HEK293 (cell line): Measurements from ENCODE around the gene RAC3.

Experiments used
- CTCF ChIA-PET: fragments of 350-600 bp; formaldehyde crosslinking; extraction: SDS; loops from one replicate; lab custom pipeline; 2021; ENCODE audit warnings: antibody characterized with exemption; lab: Yijun Ruan, JAX
- POLR2A ChIA-PET: fragments of 300-600 bp; formaldehyde crosslinking; extraction: SDS; loops from one replicate; lab custom pipeline; 2020; ENCODE audit warnings: antibody characterized with exemption, inconsistent platforms; lab: Yijun Ruan, JAX
- H3K27ac ChIP-seq: fragments of 200-500 bp; sonication (Bioruptor generic); 2 replicates; pipeline ENCODE4 v1.5.1; 2014; ENCODE audit warnings: low read depth, low read length, control low read depth, inconsistent platforms; ENCODE audit errors: extremely low read depth
- H3K36me3 ChIP-seq, 2 experiments: fragments of 200-500 bp in 1 of 2; sonication (Bioruptor generic) in 1 of 2; 1 replicate in 1 of 2; 2 replicates in 1 of 2; pipeline ENCODE4 v1.5.1; 2014 to 2017; ENCODE audit warnings: inconsistent platforms in 2 of 2, low read length in 2 of 2; ENCODE audit not compliant: control insufficient read depth in 2 of 2, insufficient read depth in 1 of 2
- H3K4me1 ChIP-seq: fragments of 200-500 bp; sonication (Bioruptor generic); 2 replicates; pipeline ENCODE4 v1.5.1; 2014; ENCODE audit warnings: mild to moderate bottlenecking, low read length, inconsistent platforms; ENCODE audit not compliant: control insufficient read depth, insufficient read depth
- H3K4me3 ChIP-seq: 2 replicates; pipeline ENCODE4 v1.5.1; 2011; ENCODE audit warnings: low read depth, mild to moderate bottlenecking, control low read depth, low read length, moderate library complexity
- H3K9me3 ChIP-seq: fragments of 200-500 bp; sonication (Bioruptor generic); 2 replicates; pipeline ENCODE4 v1.5.1; 2014; ENCODE audit warnings: low read depth, low read length, inconsistent platforms; ENCODE audit not compliant: control insufficient read depth, insufficient read depth
- BCL11B ChIP-seq: fragments of 450-650 bp; formaldehyde crosslinking; IDR thresholded peaks from 2 replicates; pipeline ENCODE4 v1.5.1; 2016; ENCODE audit warnings: low read depth, missing biosample characterization, missing genetic modification characterization
- EGR2 ChIP-seq: fragments of 450-650 bp; formaldehyde crosslinking; IDR thresholded peaks from 2 replicates; pipeline ENCODE4 v1.5.1; 2016; ENCODE audit warnings: low read depth, missing biosample characterization, missing genetic modification characterization
- FEZF1 ChIP-seq: fragments of 450-650 bp; formaldehyde crosslinking; IDR thresholded peaks from 2 replicates; pipeline ENCODE4 v1.5.1; 2016; ENCODE audit warnings: missing biosample characterization, missing genetic modification characterization
- GLI2 ChIP-seq: fragments of 450-650 bp; formaldehyde crosslinking; IDR thresholded peaks from 2 replicates; pipeline ENCODE4; 2017; ENCODE audit warnings: missing biosample characterization, missing genetic modification characterization, low read depth, borderline replicate concordance
- MYNN ChIP-seq: fragments of 450-650 bp; formaldehyde crosslinking; IDR thresholded peaks from 2 replicates; pipeline ENCODE4 v1.5.1; 2016; ENCODE audit warnings: missing biosample characterization, missing genetic modification characterization, borderline replicate concordance
- OSR2 ChIP-seq: fragments of 450-650 bp; formaldehyde crosslinking; IDR thresholded peaks from 2 replicates; pipeline ENCODE4 v1.5.1; 2016; ENCODE audit warnings: missing biosample characterization, missing genetic modification characterization
- SP3 ChIP-seq: fragments of 450-650 bp; formaldehyde crosslinking; IDR thresholded peaks from 2 replicates; pipeline ENCODE4 v1.5.1; 2016; ENCODE audit warnings: missing biosample characterization, missing genetic modification characterization
- WT1 ChIP-seq: fragments of 450-650 bp; formaldehyde crosslinking; IDR thresholded peaks from 2 replicates; pipeline ENCODE4 v1.5.1; 2016; ENCODE audit warnings: missing biosample characterization, missing genetic modification characterization
- YY2 ChIP-seq: fragments of 450-650 bp; formaldehyde crosslinking; IDR thresholded peaks from 2 replicates; pipeline ENCODE4 v1.5.1; 2016; ENCODE audit warnings: missing biosample characterization, missing genetic modification characterization
- ZBTB1 ChIP-seq: fragments of 450-650 bp; formaldehyde crosslinking; IDR thresholded peaks from 2 replicates; pipeline ENCODE4 v1.5.1; 2016; ENCODE audit warnings: missing biosample characterization, missing genetic modification characterization
- ZFHX2 ChIP-seq: fragments of 450-650 bp; formaldehyde crosslinking; conservative IDR thresholded peaks from 2 replicates; pipeline ENCODE4 v1.5.1; 2016; ENCODE audit warnings: missing biosample characterization, missing genetic modification characterization
- ZNF133 ChIP-seq: fragments of 450-650 bp; formaldehyde crosslinking; IDR thresholded peaks from 2 replicates; pipeline ENCODE4 v1.5.1; 2016; ENCODE audit warnings: missing biosample characterization, missing genetic modification characterization
- ZNF146 ChIP-seq: fragments of 450-650 bp; formaldehyde crosslinking; IDR thresholded peaks from 2 replicates; pipeline ENCODE4 v1.5.1; 2016; ENCODE audit warnings: missing biosample characterization, missing genetic modification characterization
- ZNF350 ChIP-seq: fragments of 450-650 bp; formaldehyde crosslinking; IDR thresholded peaks from 2 replicates; pipeline ENCODE4 v1.5.0; 2017; ENCODE audit warnings: missing biosample characterization, mild to moderate bottlenecking, missing genetic modification characterization
- ZNF416 ChIP-seq: fragments of 450-650 bp; formaldehyde crosslinking; IDR thresholded peaks from 2 replicates; pipeline ENCODE4 v1.5.1; 2016; ENCODE audit warnings: missing biosample characterization, missing genetic modification characterization
- ZNF514 ChIP-seq: fragments of 450-650 bp; formaldehyde crosslinking; IDR thresholded peaks from 2 replicates; pipeline ENCODE4 v1.5.1; 2016; ENCODE audit warnings: missing biosample characterization, missing genetic modification characterization
- ZNF548 ChIP-seq: fragments of 450-650 bp; formaldehyde crosslinking; IDR thresholded peaks from 2 replicates; pipeline ENCODE4 v1.5.1; 2016; ENCODE audit warnings: missing biosample characterization, missing genetic modification characterization
- ZNF558 ChIP-seq: fragments of 450-650 bp; formaldehyde crosslinking; IDR thresholded peaks from 2 replicates; pipeline ENCODE4 v1.5.1; 2016; ENCODE audit warnings: missing biosample characterization, missing genetic modification characterization
- ZNF626 ChIP-seq: fragments of 450-650 bp; sonication (Bioruptor Pico); formaldehyde crosslinking; IDR thresholded peaks from 2 replicates; pipeline ENCODE4 v1.5.1; 2018; ENCODE audit warnings: missing biosample characterization, missing genetic modification characterization, inconsistent platforms
- ZNF629 ChIP-seq: fragments of 450-650 bp; formaldehyde crosslinking; IDR thresholded peaks from 2 replicates; pipeline ENCODE4 v1.5.1; 2017; ENCODE audit warnings: missing biosample characterization, missing genetic modification characterization
- ZNF677 ChIP-seq: fragments of 450-650 bp; IDR thresholded peaks from 2 replicates; pipeline ENCODE4 v1.5.0; 2018; ENCODE audit warnings: missing biosample characterization, mild to moderate bottlenecking, missing genetic modification characterization, moderate library complexity
- ZNF76 ChIP-seq: fragments of 450-650 bp; formaldehyde crosslinking; IDR thresholded peaks from 2 replicates; pipeline ENCODE4; 2016; ENCODE audit warnings: low read depth, missing biosample characterization, missing genetic modification characterization, borderline replicate concordance
- ZNF792 ChIP-seq: fragments of 450-650 bp; formaldehyde crosslinking; IDR thresholded peaks from 2 replicates; pipeline ENCODE4 v1.5.1; 2016; ENCODE audit warnings: missing biosample characterization, missing genetic modification characterization
- ZSCAN30 ChIP-seq: fragments of 450-650 bp; IDR thresholded peaks from 2 replicates; pipeline ENCODE4 v1.5.1; 2018; ENCODE audit warnings: missing biosample characterization, mild to moderate bottlenecking, missing genetic modification characterization, moderate library complexity
- TF ChIP-seq, protein P1 (sequence below): fragments of 450-650 bp; formaldehyde crosslinking; IDR thresholded peaks from 2 replicates; pipeline ENCODE4 v1.5.1; 2016; ENCODE audit warnings: missing biosample characterization, missing genetic modification characterization, low read depth
- TF ChIP-seq, protein P2 (sequence below): fragments of 450-650 bp; formaldehyde crosslinking; IDR thresholded peaks from 2 replicates; pipeline ENCODE4 v1.5.1; 2016; ENCODE audit warnings: missing biosample characterization, missing genetic modification characterization
- TF ChIP-seq, protein P3 (sequence below): fragments of 450-650 bp; formaldehyde crosslinking; conservative IDR thresholded peaks from 2 replicates; pipeline ENCODE4 v1.5.1; 2016; ENCODE audit warnings: low read depth, missing biosample characterization, missing genetic modification characterization
- TF ChIP-seq, protein P4 (sequence below): fragments of 450-650 bp; formaldehyde crosslinking; IDR thresholded peaks from 2 replicates; pipeline ENCODE4 v1.5.0; 2017; ENCODE audit warnings: missing biosample characterization, missing genetic modification characterization, borderline replicate concordance

RAC3 gene

DNA sequence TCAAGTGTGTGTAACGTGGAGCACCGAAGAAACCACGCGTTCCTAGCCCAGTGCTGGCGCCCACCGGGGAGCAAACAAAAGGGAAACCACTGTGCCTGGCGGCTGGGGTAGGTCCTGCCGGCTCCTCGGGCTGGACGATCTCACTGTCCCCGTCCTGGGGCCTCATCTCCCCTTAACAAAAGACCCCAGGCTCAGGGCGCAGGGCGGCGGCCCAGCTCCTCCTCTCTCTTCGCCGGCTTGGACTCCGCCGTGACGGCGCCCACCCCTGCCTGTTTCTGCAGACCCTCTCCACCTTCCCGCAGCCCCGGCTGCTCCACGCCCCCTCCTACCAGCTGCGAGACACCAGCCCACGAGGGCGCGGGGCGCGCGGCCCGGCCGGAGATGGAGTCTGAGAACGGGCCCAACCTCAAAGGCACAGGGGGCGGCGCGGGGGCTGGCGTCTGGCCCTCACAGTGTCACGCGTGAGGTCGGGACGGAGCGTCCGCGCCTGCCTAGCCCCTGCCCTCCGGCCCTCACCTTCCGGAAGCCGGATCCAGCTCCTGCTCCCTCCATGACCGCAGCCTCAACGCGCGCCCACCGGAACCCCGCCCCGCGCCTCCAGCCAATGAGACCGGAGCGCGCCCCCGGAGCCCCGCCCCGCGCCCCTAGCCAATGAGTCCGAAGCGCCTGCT is 9.0 kb upstream of the RAC3 start, which contains the start of gene CENPX (continued):
- TF ChIP-seq ZBTB1 (tag by site-specific recombination) = no peak; the same call in 1 of the 2 replicates
- no peak for TF ChIP-seq ZNF514 (tag by site-specific recombination)
- TF ChIP-seq WT1 (tag by site-specific recombination) = no peak
- TF ChIP-seq ZFHX2 (tag by site-specific recombination) = peak; percentile 60
- no peak for TF ChIP-seq ZNF416 (tag by site-specific recombination)
- no peak for TF ChIP-seq ZSCAN30 (tag by site-specific recombination)
- 0 out of 2 replicates have a peak, but pooled peaks have one; percentile 54 for TF ChIP-seq YY2 (tag by site-specific recombination)
- no peak for TF ChIP-seq GLI2 (tag by site-specific recombination)
- 0 out of 2 replicates have a peak, but pooled peaks have one; percentile 14 for TF ChIP-seq MYNN (tag by site-specific recombination)
- TF ChIP-seq ZNF548 = no peak
- TF ChIP-seq ZNF558 (tag by site-specific recombination) = no peak
- TF ChIP-seq ZNF792 (tag by site-specific recombination) = 0 out of 2 replicates have a peak, but pooled peaks have one; percentile 28
- TF ChIP-seq, protein P1, sequence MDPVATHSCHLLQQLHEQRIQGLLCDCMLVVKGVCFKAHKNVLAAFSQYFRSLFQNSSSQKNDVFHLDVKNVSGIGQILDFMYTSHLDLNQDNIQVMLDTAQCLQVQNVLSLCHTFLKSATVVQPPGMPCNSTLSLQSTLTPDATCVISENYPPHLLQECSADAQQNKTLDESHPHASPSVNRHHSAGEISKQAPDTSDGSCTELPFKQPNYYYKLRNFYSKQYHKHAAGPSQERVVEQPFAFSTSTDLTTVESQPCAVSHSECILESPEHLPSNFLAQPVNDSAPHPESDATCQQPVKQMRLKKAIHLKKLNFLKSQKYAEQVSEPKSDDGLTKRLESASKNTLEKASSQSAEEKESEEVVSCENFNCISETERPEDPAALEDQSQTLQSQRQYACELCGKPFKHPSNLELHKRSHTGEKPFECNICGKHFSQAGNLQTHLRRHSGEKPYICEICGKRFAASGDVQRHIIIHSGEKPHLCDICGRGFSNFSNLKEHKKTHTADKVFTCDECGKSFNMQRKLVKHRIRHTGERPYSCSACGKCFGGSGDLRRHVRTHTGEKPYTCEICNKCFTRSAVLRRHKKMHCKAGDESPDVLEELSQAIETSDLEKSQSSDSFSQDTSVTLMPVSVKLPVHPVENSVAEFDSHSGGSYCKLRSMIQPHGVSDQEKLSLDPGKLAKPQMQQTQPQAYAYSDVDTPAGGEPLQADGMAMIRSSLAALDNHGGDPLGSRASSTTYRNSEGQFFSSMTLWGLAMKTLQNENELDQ (tag by site-specific recombination) = no peak
- TF ChIP-seq, protein P2, sequence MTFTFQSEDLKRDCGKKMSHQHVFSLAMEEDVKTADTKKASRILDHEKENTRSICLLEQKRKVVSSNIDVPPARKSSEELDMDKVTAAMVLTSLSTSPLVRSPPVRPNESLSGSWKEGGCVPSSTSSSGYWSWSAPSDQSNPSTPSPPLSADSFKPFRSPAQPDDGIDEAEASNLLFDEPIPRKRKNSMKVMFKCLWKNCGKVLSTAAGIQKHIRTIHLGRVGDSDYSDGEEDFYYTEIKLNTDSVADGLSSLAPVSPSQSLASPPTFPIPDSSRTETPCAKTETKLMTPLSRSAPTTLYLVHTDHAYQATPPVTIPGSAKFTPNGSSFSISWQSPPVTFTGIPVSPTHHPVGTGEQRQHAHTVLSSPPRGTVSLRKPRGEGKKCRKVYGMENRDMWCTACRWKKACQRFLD (tag by site-specific recombination) = 0 out of 2 replicates have a peak, but pooled peaks have one; percentile 44

- H3K4me3 ChIP-seq = peak within 1 kb of the TSS; percentile 95
- H3K4me1 ChIP-seq = peaks cover 11% of the 10 kb centered on the region
- ChIA-PET CTCF (interaction anchor here (0.5 to 7.6 kb wide), 9 partner anchors 8 to 1054 kb away, joined by 3 to 105 read pairs (median 4); partner anchors contain the start of genes DCXR, NOTUM and RAC3), POLR2A (interaction anchor here (0.6 to 5.1 kb wide), 34 partner anchors 8 to 320 kb away, joined by 3 to 61 read pairs (median 5); partner anchors contain the start of genes DCXR, FASN, MCRIP1 and MRPL12)
- H3K9me3 ChIP-seq = no peaks in the 10 kb centered on the region
- H3K36me3 ChIP-seq = peaks cover 0 to 53% of the 10 kb centered on the region in 2 experiments; a peak in 2 of 3 replicates
- peak within 1 kb of the TSS; percentile 94 for H3K27ac ChIP-seq
- TF ChIP-seq SP3 = peak; percentile 99
- no peak for TF ChIP-seq ZNF146
- TF ChIP-seq EGR2 (tag by site-specific recombination) = no peak
- no peak for TF ChIP-seq ZNF629 (tag by site-specific recombination)
- no peak for TF ChIP-seq BCL11B (tag by site-specific recombination)
- no peak for TF ChIP-seq OSR2 (tag by site-specific recombination)
- TF ChIP-seq ZNF626 (tag by site-specific recombination) = no peak
- TF ChIP-seq ZNF350 (tag by site-specific recombination) = no peak
- peak; percentile 93 for TF ChIP-seq ZNF76
- TF ChIP-seq ZNF133 = no peak
- TF ChIP-seq FEZF1 = no peak
- TF ChIP-seq, protein P3, sequence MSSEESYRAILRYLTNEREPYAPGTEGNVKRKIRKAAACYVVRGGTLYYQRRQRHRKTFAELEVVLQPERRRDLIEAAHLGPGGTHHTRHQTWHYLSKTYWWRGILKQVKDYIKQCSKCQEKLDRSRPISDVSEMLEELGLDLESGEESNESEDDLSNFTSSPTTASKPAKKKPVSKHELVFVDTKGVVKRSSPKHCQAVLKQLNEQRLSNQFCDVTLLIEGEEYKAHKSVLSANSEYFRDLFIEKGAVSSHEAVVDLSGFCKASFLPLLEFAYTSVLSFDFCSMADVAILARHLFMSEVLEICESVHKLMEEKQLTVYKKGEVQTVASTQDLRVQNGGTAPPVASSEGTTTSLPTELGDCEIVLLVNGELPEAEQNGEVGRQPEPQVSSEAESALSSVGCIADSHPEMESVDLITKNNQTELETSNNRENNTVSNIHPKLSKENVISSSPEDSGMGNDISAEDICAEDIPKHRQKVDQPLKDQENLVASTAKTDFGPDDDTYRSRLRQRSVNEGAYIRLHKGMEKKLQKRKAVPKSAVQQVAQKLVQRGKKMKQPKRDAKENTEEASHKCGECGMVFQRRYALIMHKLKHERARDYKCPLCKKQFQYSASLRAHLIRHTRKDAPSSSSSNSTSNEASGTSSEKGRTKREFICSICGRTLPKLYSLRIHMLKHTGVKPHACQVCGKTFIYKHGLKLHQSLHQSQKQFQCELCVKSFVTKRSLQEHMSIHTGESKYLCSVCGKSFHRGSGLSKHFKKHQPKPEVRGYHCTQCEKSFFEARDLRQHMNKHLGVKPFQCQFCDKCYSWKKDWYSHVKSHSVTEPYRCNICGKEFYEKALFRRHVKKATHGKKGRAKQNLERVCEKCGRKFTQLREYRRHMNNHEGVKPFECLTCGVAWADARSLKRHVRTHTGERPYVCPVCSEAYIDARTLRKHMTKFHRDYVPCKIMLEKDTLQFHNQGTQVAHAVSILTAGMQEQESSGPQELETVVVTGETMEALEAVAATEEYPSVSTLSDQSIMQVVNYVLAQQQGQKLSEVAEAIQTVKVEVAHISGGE = no peak
- TF ChIP-seq ZNF677 (tag by site-specific recombination) = no peak
- TF ChIP-seq, protein P4, sequence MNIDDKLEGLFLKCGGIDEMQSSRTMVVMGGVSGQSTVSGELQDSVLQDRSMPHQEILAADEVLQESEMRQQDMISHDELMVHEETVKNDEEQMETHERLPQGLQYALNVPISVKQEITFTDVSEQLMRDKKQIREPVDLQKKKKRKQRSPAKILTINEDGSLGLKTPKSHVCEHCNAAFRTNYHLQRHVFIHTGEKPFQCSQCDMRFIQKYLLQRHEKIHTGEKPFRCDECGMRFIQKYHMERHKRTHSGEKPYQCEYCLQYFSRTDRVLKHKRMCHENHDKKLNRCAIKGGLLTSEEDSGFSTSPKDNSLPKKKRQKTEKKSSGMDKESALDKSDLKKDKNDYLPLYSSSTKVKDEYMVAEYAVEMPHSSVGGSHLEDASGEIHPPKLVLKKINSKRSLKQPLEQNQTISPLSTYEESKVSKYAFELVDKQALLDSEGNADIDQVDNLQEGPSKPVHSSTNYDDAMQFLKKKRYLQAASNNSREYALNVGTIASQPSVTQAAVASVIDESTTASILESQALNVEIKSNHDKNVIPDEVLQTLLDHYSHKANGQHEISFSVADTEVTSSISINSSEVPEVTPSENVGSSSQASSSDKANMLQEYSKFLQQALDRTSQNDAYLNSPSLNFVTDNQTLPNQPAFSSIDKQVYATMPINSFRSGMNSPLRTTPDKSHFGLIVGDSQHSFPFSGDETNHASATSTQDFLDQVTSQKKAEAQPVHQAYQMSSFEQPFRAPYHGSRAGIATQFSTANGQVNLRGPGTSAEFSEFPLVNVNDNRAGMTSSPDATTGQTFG = no peak
Measured at GRCh38 chr17:82022981-82023446, 8.5 kb upstream of the RAC3 start, which contains the start of gene LRRC45. TSS of gene LRRC45 (plus strand) at chr17:82023305. CDS start at chr17:82023644, 339 bp downstream.
